Peyer's patch (tissue), 4 donors: ENCODE data around the gene LSR.

Source experiments
- POLR2A ChIP-seq, 2 donors: fragments of 450-650 bp; IDR thresholded peaks; one replicate each; pipeline ENCODE4 v1.5.1; 2017; ENCODE audit warnings: antibody characterized with exemption in 2 of 2, mild to moderate bottlenecking in 2 of 2, moderate library complexity in 2 of 2
- TF ChIP-seq, protein P1 (sequence below), 6 experiments: fragments of 450-650 bp in 4 of 6; fragments of 200-600 bp in 2 of 6; sonication (generic) in 1 of 6; IDR thresholded peaks; one replicate each; pipeline ENCODE4 v1.5.1; 2017 to 2019; ENCODE audit warnings: antibody characterized with exemption in 6 of 6, mild to moderate bottlenecking in 3 of 6, moderate library complexity in 1 of 6

- TF ChIP-seq, protein P1, sequence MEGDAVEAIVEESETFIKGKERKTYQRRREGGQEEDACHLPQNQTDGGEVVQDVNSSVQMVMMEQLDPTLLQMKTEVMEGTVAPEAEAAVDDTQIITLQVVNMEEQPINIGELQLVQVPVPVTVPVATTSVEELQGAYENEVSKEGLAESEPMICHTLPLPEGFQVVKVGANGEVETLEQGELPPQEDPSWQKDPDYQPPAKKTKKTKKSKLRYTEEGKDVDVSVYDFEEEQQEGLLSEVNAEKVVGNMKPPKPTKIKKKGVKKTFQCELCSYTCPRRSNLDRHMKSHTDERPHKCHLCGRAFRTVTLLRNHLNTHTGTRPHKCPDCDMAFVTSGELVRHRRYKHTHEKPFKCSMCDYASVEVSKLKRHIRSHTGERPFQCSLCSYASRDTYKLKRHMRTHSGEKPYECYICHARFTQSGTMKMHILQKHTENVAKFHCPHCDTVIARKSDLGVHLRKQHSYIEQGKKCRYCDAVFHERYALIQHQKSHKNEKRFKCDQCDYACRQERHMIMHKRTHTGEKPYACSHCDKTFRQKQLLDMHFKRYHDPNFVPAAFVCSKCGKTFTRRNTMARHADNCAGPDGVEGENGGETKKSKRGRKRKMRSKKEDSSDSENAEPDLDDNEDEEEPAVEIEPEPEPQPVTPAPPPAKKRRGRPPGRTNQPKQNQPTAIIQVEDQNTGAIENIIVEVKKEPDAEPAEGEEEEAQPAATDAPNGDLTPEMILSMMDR (IDR thresholded peaks at IDR 0.05) = no peak
- no peak for TF ChIP-seq POLR2A (IDR thresholded peaks at IDR 0.05)
Observed at GRCh38 chr19:35296644-35297514, 48.1 kb downstream of the LSR start.
